OCI-LY3 (cell line): ENCODE measurements around the gene KCTD2.

Experiments
- H2AFZ ChIP-seq: fragments of 200-600, 300-600 bp; shearing (Covaris generic); 2 replicates; pipeline ENCODE4 v1.6.0; 2014; ENCODE audit warnings: antibody characterized with exemption, low read depth, low read length
- H3K27ac ChIP-seq: fragments of 200-600, 300-600 bp; sonication (generic); 2 replicates; pipeline ENCODE4 v1.5.1; 2014; ENCODE audit warnings: mild to moderate bottlenecking, low read length, moderate library complexity, mixed read lengths
- H3K27me3 ChIP-seq: fragments of 200-600, 300-600 bp; sonication (generic); 2 replicates; pipeline ENCODE4 v1.6.1; 2014; ENCODE audit warnings: low read depth, low read length, mixed read lengths
- H3K36me3 ChIP-seq: fragments of 200-600, 300-600 bp; sonication (generic); replicated peaks from 2 replicates; pipeline ENCODE3; 2014; ENCODE audit warnings: low read depth, low read length, mixed read lengths
- H3K4me1 ChIP-seq: fragments of 300-600, 200-600 bp; sonication (generic); 2 replicates; pipeline ENCODE4 v1.6.1; 2014; ENCODE audit warnings: low read length, mixed read lengths
- H3K4me2 ChIP-seq: fragments of 200-600, 300-600 bp; sonication (generic); 2 replicates; pipeline ENCODE4 v1.6.1; 2014; ENCODE audit warnings: low read length, mixed read lengths
- H3K4me3 ChIP-seq: fragments of 300-600, 200-600 bp; sonication (generic); 2 replicates; pipeline ENCODE4 v1.5.1; 2014; ENCODE audit warnings: antibody characterized with exemption, mild to moderate bottlenecking, low read length, moderate library complexity
- H3K79me2 ChIP-seq: fragments of 300-600, 200-600 bp; shearing (Covaris generic); 2 replicates; pipeline ENCODE4 v1.6.1; 2014; ENCODE audit warnings: mild to moderate bottlenecking, low read length, mixed read lengths
- H3K9ac ChIP-seq: fragments of 300-600, 200-600 bp; shearing (Covaris generic); 2 replicates; pipeline ENCODE4 v1.6.0; 2014; ENCODE audit warnings: mild to moderate bottlenecking, low read length, moderate library complexity
- H3K9me3 ChIP-seq: fragments of 200-600, 300-600 bp; shearing (Covaris generic); 2 replicates; pipeline ENCODE4 v1.6.1; 2014; ENCODE audit warnings: low read length, mixed read lengths; ENCODE audit not compliant: insufficient read depth
- H4K20me1 ChIP-seq: fragments of 200-600, 300-600 bp; sonication (generic); 2 replicates; pipeline ENCODE4 v1.6.1; 2016; ENCODE audit warnings: low read length, mixed read lengths; ENCODE audit not compliant: insufficient read depth
- CTCF ChIP-seq: fragments of 200-600, 300-600 bp; sonication (generic); IDR thresholded peaks from 2 replicates; pipeline ENCODE4 v1.5.1; 2014; ENCODE audit warnings: antibody characterized with exemption, low read length, low read depth
- EZH2phosphoT487 ChIP-seq: fragments of 200-600 bp; shearing (Covaris generic); IDR thresholded peaks from 2 replicates; pipeline ENCODE4 v1.6.1; 2018; ENCODE audit warnings: antibody characterized with exemption, mixed run types, low read depth

The KCTD2 gene

GRCh38 chr17:75060434-75061054, 13.5 kb downstream of the KCTD2 start:
- no peak overlapping the region for H3K4me2 ChIP-seq
- TF ChIP-seq EZH2phosphoT487 (no peak), CTCF (no peak)
- no peak overlapping the region for H3K27ac ChIP-seq
- H3K27me3 ChIP-seq: no peaks in the 10 kb centered on the region
- H3K36me3 ChIP-seq: peaks cover 10% of the 10 kb centered on the region
- H3K79me2 ChIP-seq: no peaks in the 10 kb centered on the region
- no peak overlapping the region for H2AFZ ChIP-seq
- no peak overlapping the region for H3K4me3 ChIP-seq
- no peaks in the 10 kb centered on the region for H3K4me1 ChIP-seq
- no peak overlapping the region for H3K9ac ChIP-seq
- H4K20me1 ChIP-seq: no peaks in the 10 kb centered on the region
- no peaks in the 10 kb centered on the region for H3K9me3 ChIP-seq

GRCh38 chr17:75061055-75061438, 14.0 kb downstream of the KCTD2 start:
- Histone ChIP-seq H3K9me3 (no peaks in the 10 kb centered on the region), H3K79me2 (no peaks in the 10 kb centered on the region), H3K27ac (no peak overlapping the region), H3K27me3 (no peaks in the 10 kb centered on the region), H3K4me1 (no peaks in the 10 kb centered on the region), H3K9ac (no peak overlapping the region), H4K20me1 (no peaks in the 10 kb centered on the region), H3K4me2 (no peak overlapping the region), H3K4me3 (no peak overlapping the region), H2AFZ (no peak overlapping the region), H3K36me3 (peaks cover 10% of the 10 kb centered on the region)
- TF ChIP-seq EZH2phosphoT487: no peak

- H3K4me3 ChIP-seq: no peak overlapping the region
- H4K20me1 ChIP-seq: no peaks in the 10 kb centered on the region
- H3K79me2 ChIP-seq: no peaks in the 10 kb centered on the region
- H3K9ac ChIP-seq: no peak overlapping the region
- no peak overlapping the region for H3K4me2 ChIP-seq
- no peaks in the 10 kb centered on the region for H3K4me1 ChIP-seq
- no peak overlapping the region for H2AFZ ChIP-seq
- no peaks in the 10 kb centered on the region for H3K27me3 ChIP-seq
- no peaks in the 10 kb centered on the region for H3K9me3 ChIP-seq
- no peak for TF ChIP-seq CTCF
- no peak for TF ChIP-seq EZH2phosphoT487
- H3K36me3 ChIP-seq: peaks cover 10% of the 10 kb centered on the region
- no peak overlapping the region for H3K27ac ChIP-seq
These were observed 14.6 kb downstream of the KCTD2 start for GRCh38 chr17:75061618-75062017.

- no peak overlapping the region for H2AFZ ChIP-seq
- TF ChIP-seq CTCF (no peak), EZH2phosphoT487 (no peak)
- no peak overlapping the region for H3K4me2 ChIP-seq
- no peak overlapping the region for H3K27ac ChIP-seq
- no peaks in the 10 kb centered on the region for H4K20me1 ChIP-seq
- H3K36me3 ChIP-seq: peaks cover 10% of the 10 kb centered on the region
- H3K9ac ChIP-seq: no peak overlapping the region
- H3K9me3 ChIP-seq: no peaks in the 10 kb centered on the region
- no peaks in the 10 kb centered on the region for H3K4me1 ChIP-seq
- no peak overlapping the region for H3K4me3 ChIP-seq
- no peaks in the 10 kb centered on the region for H3K27me3 ChIP-seq
- H3K79me2 ChIP-seq: no peaks in the 10 kb centered on the region
These were observed 16.2 kb downstream of the KCTD2 start for GRCh38 chr17:75063201-75063600.
